ENCODE results near the gene MTHFD1.

The MTHFD1 gene

DNA sequence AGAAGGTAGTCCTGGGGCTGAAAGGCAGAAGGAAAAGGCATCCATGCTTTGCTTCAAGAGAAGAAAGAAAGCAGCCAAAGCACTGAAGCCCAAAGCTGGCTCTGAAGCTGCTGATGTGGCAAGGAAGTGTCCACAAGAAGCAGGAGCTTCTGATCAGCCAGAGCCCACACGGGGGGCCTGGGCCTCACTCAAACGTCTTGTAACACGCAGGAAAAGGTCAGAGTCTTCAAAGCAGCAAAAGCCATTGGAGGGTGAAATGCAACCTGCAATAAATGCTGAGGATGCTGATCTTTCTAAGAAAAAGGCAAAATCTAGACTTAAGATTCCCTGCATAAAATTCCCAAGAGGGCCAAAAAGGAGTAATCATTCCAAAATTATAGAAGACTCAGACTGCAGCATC is 80.3 kb downstream of the MTHFD1 start:
- WGBS = 74% methylated on average over 3 of the region's 3 CpGs
- Histone ChIP-seq H3K27ac (ENCODE audit: low read depth, low read length) (no peak overlapping the region), H3K4me1 (ENCODE audit: insufficient read depth, low read length) (peaks cover 7% of the 10 kb centered on the region; the same call in 1 of the 2 replicates), H3K9ac (ENCODE audit: low read depth, low read length) (no peak overlapping the region), H3K9me3 (ENCODE audit: insufficient read depth, low read depth, low read length) (no peaks in the 10 kb centered on the region), H3K36me3 (ENCODE audit: insufficient read depth, low read length) (no peaks in the 10 kb centered on the region), H3K4me3 (ENCODE audit: low read length) (no peak overlapping the region), H3K27me3 (ENCODE audit: insufficient read depth, low read length) (peaks cover 17% of the 10 kb centered on the region; the same call in 1 of the 2 replicates)

DNA sequence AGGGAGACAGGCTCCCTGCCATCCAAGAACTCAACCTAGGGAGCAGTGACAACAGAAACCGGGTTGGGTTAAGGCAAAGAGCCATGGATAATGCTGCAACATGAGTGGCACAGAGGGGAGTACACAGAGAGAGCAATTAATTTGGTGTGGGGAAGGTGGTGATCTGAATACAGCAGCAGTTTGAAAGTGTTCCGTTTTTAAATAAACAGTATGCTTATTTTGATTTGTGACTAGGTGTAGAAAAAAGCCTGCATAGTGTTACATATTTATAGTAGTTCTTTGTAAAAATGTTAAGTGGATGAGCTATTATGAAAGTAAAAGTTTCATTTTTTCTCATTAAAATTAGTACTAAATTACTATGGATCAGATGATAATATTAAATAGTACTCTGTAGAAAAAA is 85.9 kb downstream of the MTHFD1 start:
- H3K36me3 ChIP-seq (ENCODE audit: insufficient read depth, low read length) = no peaks in the 10 kb centered on the region
- no peaks in the 10 kb centered on the region for H3K9me3 ChIP-seq (ENCODE audit: insufficient read depth, low read depth, low read length)
- H3K9ac ChIP-seq (ENCODE audit: low read depth, low read length) = no peak overlapping the region
- no peaks in the 10 kb centered on the region for H3K4me1 ChIP-seq (ENCODE audit: insufficient read depth, low read length)
- H3K27me3 ChIP-seq (ENCODE audit: insufficient read depth, low read length) = no peaks in the 10 kb centered on the region
- 86% methylated on average over 2 of the region's 2 CpGs for WGBS
- no peak overlapping the region for H3K27ac ChIP-seq (ENCODE audit: low read depth, low read length)
- H3K4me3 ChIP-seq (ENCODE audit: low read length) = no peak overlapping the region

DNA sequence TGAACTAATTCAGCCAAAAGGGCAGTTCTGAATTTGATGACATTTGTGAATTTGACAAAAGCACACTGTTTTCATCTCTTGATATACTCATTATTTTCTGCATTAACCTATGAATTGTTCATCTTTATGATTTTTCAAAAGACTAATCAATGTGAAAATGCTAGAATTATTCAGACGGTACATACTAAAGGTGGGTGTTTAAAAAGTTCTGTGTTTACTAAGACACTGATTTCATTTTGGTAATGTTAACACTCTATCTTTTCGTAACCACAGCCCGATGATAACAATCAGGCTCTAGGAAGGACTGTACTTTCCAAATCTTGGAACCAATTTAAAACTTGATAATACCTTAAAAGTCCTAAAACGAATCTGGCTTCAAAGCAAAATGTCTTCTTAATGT is 86.5 kb downstream of the MTHFD1 start:
- Histone ChIP-seq H3K9ac (ENCODE audit: low read depth, low read length) (no peak overlapping the region), H3K36me3 (ENCODE audit: insufficient read depth, low read length) (no peaks in the 10 kb centered on the region), H3K27me3 (ENCODE audit: insufficient read depth, low read length) (no peaks in the 10 kb centered on the region), H3K4me1 (ENCODE audit: insufficient read depth, low read length) (no peaks in the 10 kb centered on the region), H3K27ac (ENCODE audit: low read depth, low read length) (no peak overlapping the region), H3K9me3 (ENCODE audit: insufficient read depth, low read depth, low read length) (no peaks in the 10 kb centered on the region), H3K4me3 (ENCODE audit: low read length) (no peak overlapping the region)
- WGBS = 100% methylated on average over 4 of the region's 4 CpGs

DNA sequence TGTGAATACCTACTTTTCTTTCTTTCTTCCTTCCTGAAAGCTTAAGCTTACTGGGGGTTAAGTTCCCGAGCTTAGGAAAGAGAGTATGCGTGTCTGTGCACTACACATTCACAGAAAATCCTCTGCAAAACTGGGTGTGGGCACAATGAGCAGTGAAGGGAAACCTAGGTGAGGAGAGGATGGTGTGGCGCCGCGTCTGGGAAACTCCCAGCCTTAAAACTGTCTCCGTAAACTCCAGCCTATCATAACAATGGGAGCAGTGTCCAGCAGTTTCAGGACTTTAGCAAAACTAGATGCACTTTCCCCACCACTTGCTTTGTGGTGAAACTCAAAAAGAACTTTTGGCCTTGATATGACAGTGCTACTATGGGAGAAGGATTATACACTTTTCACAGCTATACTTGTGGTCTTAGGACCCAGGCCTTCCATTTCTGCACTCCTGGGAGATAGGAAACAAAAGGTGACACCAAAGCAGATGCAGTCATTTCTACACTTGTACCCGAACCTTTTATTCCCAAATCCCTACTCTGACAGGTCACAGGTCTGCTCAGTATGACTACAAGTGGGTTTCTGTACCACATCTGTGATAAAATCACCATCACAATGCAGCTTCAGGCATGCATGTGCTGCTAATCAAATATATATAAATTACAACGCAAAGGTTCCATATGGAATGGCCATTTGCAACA is 87.6 kb downstream of the MTHFD1 start:
- Histone ChIP-seq H3K4me3 (ENCODE audit: low read length) (no peak overlapping the region), H3K36me3 (ENCODE audit: insufficient read depth, low read length) (no peaks in the 10 kb centered on the region), H3K27me3 (ENCODE audit: insufficient read depth, low read length) (no peaks in the 10 kb centered on the region), H3K9ac (ENCODE audit: low read depth, low read length) (no peak overlapping the region), H3K9me3 (ENCODE audit: insufficient read depth, low read depth, low read length) (no peaks in the 10 kb centered on the region), H3K4me1 (ENCODE audit: insufficient read depth, low read length) (no peaks in the 10 kb centered on the region), H3K27ac (ENCODE audit: low read depth, low read length) (no peak overlapping the region)
- WGBS = 92% methylated on average over 7 of the region's 8 CpGs

DNA sequence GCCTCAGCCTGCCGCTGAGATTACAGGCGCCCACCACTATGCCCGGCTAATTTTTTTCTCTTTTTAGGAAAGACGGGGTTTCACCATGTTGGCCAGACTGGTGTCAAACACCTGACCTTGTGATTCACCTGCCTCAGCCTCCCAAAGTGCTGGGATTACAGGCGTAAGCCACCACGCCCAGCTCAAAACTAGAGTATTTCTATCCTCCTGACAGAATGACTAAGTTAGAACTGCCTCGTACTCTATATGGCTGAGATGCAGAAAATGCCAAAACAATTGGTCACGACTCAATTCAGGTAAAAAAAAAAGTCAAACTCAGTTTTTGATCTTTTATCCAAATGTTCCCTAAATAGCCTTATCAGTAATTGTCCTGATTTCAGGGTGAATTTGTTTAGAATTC is 88.3 kb downstream of the MTHFD1 start:
- no peaks in the 10 kb centered on the region for H3K27me3 ChIP-seq (ENCODE audit: insufficient read depth, low read length)
- no peak overlapping the region for H3K4me3 ChIP-seq (ENCODE audit: low read length)
- no peak overlapping the region for H3K27ac ChIP-seq (ENCODE audit: low read depth, low read length)
- no peaks in the 10 kb centered on the region for H3K4me1 ChIP-seq (ENCODE audit: insufficient read depth, low read length)
- H3K9me3 ChIP-seq (ENCODE audit: insufficient read depth, low read depth, low read length) = no peaks in the 10 kb centered on the region
- 95% methylated on average over 8 of the region's 8 CpGs for WGBS
- no peak overlapping the region for H3K9ac ChIP-seq (ENCODE audit: low read depth, low read length)
- H3K36me3 ChIP-seq (ENCODE audit: insufficient read depth, low read length) = no peaks in the 10 kb centered on the region

DNA sequence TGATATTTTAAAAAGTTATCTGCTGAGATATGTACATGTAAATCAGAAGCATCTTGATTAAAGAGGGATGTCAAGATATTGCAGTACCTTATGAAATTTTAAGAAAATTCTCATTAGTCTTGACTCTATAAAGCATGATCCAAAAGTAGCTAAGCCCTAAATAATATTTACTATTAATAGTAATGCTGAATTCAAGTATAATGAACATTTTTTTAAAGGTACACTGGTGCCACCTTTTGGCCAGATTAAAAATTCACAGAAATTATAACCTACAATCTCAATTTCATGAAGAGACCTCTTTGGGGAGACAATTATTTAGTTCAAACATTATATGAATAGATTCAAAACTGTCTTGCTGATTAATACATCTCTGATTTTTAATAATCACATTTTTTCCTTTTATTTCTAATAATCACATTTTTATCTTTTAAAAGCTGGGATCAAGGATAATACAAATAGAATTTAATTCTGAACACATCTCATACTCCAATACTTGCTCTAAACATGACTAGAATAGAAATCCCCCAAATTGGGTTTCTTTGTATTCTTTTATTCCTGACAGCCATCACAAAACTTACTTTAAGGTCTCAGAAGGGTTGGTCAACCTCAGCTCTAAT is 90.6 kb downstream of the MTHFD1 start:
- no peak overlapping the region for H3K27ac ChIP-seq (ENCODE audit: low read depth, low read length)
- no peaks in the 10 kb centered on the region for H3K27me3 ChIP-seq (ENCODE audit: insufficient read depth, low read length)
- no peaks in the 10 kb centered on the region for H3K9me3 ChIP-seq (ENCODE audit: insufficient read depth, low read depth, low read length)
- H3K9ac ChIP-seq (ENCODE audit: low read depth, low read length) = no peak overlapping the region
- no peaks in the 10 kb centered on the region for H3K4me1 ChIP-seq (ENCODE audit: insufficient read depth, low read length)
- H3K4me3 ChIP-seq (ENCODE audit: low read length) = no peak overlapping the region
- H3K36me3 ChIP-seq (ENCODE audit: insufficient read depth, low read length) = peaks cover 3% of the 10 kb centered on the region; the same call in 1 of the 2 replicates

DNA sequence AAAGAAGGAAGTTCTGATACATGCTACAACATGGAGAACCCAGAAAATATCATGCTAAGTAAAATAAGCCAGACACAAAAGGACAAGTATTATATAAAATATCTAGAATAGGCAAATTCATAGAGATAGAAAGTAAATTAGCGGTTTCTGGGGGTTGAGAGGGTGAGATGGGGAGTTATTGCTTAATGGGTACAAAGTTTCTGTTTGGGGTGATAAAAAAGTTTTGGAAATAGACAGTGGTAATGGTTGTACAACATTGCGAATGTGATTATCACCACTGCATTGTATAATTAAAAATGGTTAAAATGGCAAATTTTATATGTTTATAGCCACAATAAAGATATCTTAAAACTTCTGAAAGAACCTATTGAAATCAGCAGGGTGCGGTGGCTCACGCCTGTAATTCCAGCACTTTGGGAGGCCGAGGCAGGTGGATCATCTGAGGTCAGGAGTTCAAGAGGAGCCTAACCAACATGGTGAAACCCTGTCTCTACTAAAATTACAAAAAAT is 100.5 kb downstream of the MTHFD1 start:
- no peaks in the 10 kb centered on the region for H3K9me3 ChIP-seq (ENCODE audit: insufficient read depth, low read depth, low read length)
- peaks cover 46% of the 10 kb centered on the region for H3K36me3 ChIP-seq (ENCODE audit: insufficient read depth, low read length)
- no peak overlapping the region for H3K4me3 ChIP-seq (ENCODE audit: low read length)
- 95% methylated on average over 4 of the region's 5 CpGs for WGBS
- no peak overlapping the region for H3K9ac ChIP-seq (ENCODE audit: low read depth, low read length)
- H3K4me1 ChIP-seq (ENCODE audit: insufficient read depth, low read length) = no peaks in the 10 kb centered on the region
- no peak overlapping the region for H3K27ac ChIP-seq (ENCODE audit: low read depth, low read length)
- no peaks in the 10 kb centered on the region for H3K27me3 ChIP-seq (ENCODE audit: insufficient read depth, low read length)

DNA sequence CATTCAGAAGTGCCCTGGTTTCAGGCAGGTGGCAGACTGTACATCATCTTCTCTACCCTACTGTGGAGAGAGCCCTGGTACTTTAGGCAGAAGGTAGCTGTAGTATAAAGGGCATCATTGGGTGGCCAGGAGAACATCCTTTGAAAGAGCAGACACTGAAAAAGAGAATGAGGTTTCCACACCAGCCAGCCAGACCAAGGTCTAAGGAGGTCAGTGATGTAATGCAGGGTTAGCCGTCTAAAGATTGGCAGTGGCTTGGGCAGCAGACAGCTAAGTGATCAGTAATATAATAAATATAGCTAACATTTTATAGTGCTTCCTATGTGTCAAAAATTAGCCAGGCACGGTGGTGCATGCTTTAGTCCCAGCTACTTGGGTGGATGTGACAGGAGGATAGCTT is 103.5 kb downstream of the MTHFD1 start:
- 90% methylated on average over 2 of the region's 2 CpGs for WGBS
- Histone ChIP-seq H3K4me1 (ENCODE audit: insufficient read depth, low read length) (no peaks in the 10 kb centered on the region), H3K36me3 (ENCODE audit: insufficient read depth, low read length) (peaks cover 43% of the 10 kb centered on the region), H3K4me3 (ENCODE audit: low read length) (no peak overlapping the region), H3K27ac (ENCODE audit: low read depth, low read length) (no peak overlapping the region), H3K9me3 (ENCODE audit: insufficient read depth, low read depth, low read length) (no peaks in the 10 kb centered on the region), H3K9ac (ENCODE audit: low read depth, low read length) (no peak overlapping the region), H3K27me3 (ENCODE audit: insufficient read depth, low read length) (no peaks in the 10 kb centered on the region)

DNA sequence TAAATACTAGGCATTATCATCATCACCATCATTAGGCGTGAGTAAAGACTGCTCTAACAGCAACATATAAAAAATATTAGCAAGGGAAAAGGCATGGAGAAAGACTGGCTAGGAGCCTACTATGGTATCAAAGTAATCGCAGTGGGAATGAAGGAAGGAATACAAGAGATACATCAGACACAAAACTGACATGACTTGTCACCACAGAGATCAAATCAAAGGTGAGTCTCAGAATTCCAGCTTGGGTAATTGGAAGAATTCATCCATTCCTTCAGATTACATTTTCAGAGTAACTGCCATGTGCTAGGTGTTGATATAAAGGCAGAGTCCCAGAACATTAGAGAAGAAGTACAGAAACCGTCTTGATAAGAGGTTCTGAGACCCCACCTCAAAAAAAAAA is 105.3 kb downstream of the MTHFD1 start:
- 92% methylated on average over 3 of the region's 3 CpGs for WGBS
- Histone ChIP-seq H3K4me1 (ENCODE audit: insufficient read depth, low read length) (no peaks in the 10 kb centered on the region), H3K27me3 (ENCODE audit: insufficient read depth, low read length) (no peaks in the 10 kb centered on the region), H3K9ac (ENCODE audit: low read depth, low read length) (no peak overlapping the region), H3K9me3 (ENCODE audit: insufficient read depth, low read depth, low read length) (no peaks in the 10 kb centered on the region), H3K36me3 (ENCODE audit: insufficient read depth, low read length) (peaks cover 36% of the 10 kb centered on the region), H3K27ac (ENCODE audit: low read depth, low read length) (no peak overlapping the region), H3K4me3 (ENCODE audit: low read length) (no peak overlapping the region)

DNA sequence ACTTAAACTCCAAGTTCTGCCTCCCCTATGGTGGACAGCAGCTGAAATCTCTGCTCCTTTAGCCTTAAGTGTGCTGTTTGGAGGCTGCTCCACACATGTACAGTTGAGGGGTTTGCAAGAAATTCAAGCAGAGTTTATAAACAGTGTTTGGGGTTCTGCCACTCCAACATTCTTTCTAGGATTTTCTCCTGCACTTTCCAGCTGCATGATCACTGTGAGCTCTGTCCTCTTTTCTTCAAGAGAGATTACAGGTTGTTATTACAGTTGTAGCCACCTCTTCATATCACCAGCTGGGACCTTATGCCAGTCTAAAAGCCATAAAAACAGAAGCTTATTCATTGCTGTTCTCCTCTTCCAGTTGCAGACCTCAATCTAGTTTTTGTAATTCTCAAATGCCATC is 107.1 kb downstream of the MTHFD1 start:
- H3K27me3 ChIP-seq (ENCODE audit: insufficient read depth, low read length) = no peaks in the 10 kb centered on the region
- H3K27ac ChIP-seq (ENCODE audit: low read depth, low read length) = no peak overlapping the region
- no peak overlapping the region for H3K4me3 ChIP-seq (ENCODE audit: low read length)
- H3K9ac ChIP-seq (ENCODE audit: low read depth, low read length) = no peak overlapping the region
- H3K36me3 ChIP-seq (ENCODE audit: insufficient read depth, low read length) = peaks cover 30% of the 10 kb centered on the region
- no peaks in the 10 kb centered on the region for H3K4me1 ChIP-seq (ENCODE audit: insufficient read depth, low read length)
- no peaks in the 10 kb centered on the region for H3K9me3 ChIP-seq (ENCODE audit: insufficient read depth, low read depth, low read length)

DNA sequence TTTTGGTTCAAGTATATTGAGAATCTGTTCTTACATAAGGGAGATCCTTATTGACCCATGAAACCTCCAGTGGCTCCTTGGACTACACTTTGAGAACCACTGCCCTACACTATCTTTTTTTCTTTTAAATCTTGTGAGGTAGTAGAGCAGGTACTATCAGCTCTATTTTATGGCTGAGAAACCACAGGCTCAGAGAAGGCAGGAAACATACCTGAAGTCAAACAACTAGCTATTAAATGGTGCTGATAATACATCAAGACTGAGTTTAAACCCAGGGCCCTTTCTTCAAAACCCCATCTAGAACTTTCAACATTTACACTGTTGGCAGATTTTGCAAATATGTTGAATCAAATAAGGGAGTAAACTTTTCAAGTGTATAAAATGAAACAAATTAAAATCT is 108.6 kb downstream of the MTHFD1 start:
- H3K27me3 ChIP-seq (ENCODE audit: insufficient read depth, low read length) = no peaks in the 10 kb centered on the region
- H3K36me3 ChIP-seq (ENCODE audit: insufficient read depth, low read length) = peaks cover 22% of the 10 kb centered on the region
- peaks cover 6% of the 10 kb centered on the region for H3K4me1 ChIP-seq (ENCODE audit: insufficient read depth, low read length)
- H3K9me3 ChIP-seq (ENCODE audit: insufficient read depth, low read depth, low read length) = no peaks in the 10 kb centered on the region
- H3K9ac ChIP-seq (ENCODE audit: low read depth, low read length) = no peak overlapping the region
- no peak overlapping the region for H3K4me3 ChIP-seq (ENCODE audit: low read length)
- H3K27ac ChIP-seq (ENCODE audit: low read depth, low read length) = no peak overlapping the region

Measured in HUES64 (cell line).